Measurements from ENCODE around the gene FAM184A.

GRCh38 chr6:118996289-118996820 lies 82.1 kb downstream of the FAM184A start:
- TF ChIP-seq CTCF (conservative IDR thresholded peaks at IDR 0.05; ENCODE audit: low read length) (no peak), EZH2phosphoT487 (IDR thresholded peaks at IDR 0.05; ENCODE audit: borderline replicate concordance) (no peak)

All from Loucy (cell line).